K562 (cell line): ENCODE measurements around the gene GPR68. TPM values are rescaled to one million over a fixed set of nuclear protein-coding genes. Genes with fewer than 3 reads are reported as not detected.

Experiments
- ATAC-seq: fragments of 200-7000 bp; cut with Tn5 transposase; 3 replicates; pipeline ENCODE4 v1.9.1; 2020; ENCODE audit warnings: moderate library complexity
- BruUV-seq: library from RNA; stranded (reverse); fragments of 400-500 nt; replicated peaks from 2 replicates; lab custom pipeline; 2021; lab: Mats Ljungman, UMichigan
- CTCF ChIA-PET: fragments of 300-600 bp; formaldehyde crosslinking; extraction: SDS; loops from one replicate; lab custom pipeline; 2021; ENCODE audit warnings: low intra/inter-chr PET ratio; lab: Yijun Ruan, JAX
- POLR2A ChIA-PET: fragments of 300-600, 350-650 bp; sonication (Branson Sonifier 250); formaldehyde crosslinking; extraction: SDS; loops from one replicate; lab custom pipeline; 2021; ENCODE audit warnings: antibody characterized with exemption, inconsistent platforms; lab: Yijun Ruan, JAX
- DNase-seq, 4 experiments: peaks; one replicate each; pipeline versions ENCODE4 v3.0.0 to v3.0.0-alpha.2; 2011 to 2018; ENCODE audit warnings: low spot score in 3 of 4, mixed read lengths in 3 of 4; ENCODE audit errors: extremely low read depth in 1 of 4
- FAIRE-seq: peaks from 2 replicates; lab custom pipeline; 2011; peaks lifted over from hg19 to GRCh38; lab: Jason Lieb, UNC
- H2AFZ ChIP-seq: 2 replicates; pipeline ENCODE4 v1.6.0; 2011; ENCODE audit warnings: low read depth, low read length, control low read depth, inconsistent platforms
- H3K27ac ChIP-seq: fragments of 200-600 bp; 3 replicates; pipeline ENCODE4 v1.8.0; 2011; ENCODE audit warnings: low read depth, mild to moderate bottlenecking, control low read depth, inconsistent platforms, low read length, moderate library complexity, mixed read lengths; ENCODE audit errors: extremely low read depth
- H3K27me3 ChIP-seq, 2 experiments: fragments of 300-600 bp in 1 of 2; 2 replicates in 1 of 2; 3 replicates in 1 of 2; pipeline versions ENCODE4 v1.6.0 to v1.8.0; 2011; ENCODE audit warnings: inconsistent platforms in 2 of 2, low read length in 2 of 2, mild to moderate bottlenecking in 1 of 2, mixed read lengths in 1 of 2, moderate library complexity in 1 of 2; ENCODE audit not compliant: control insufficient read depth in 2 of 2, insufficient read depth in 2 of 2
- H3K36me3 ChIP-seq: fragments of 300-600 bp; 3 replicates; pipeline ENCODE4 v1.8.0; 2011; ENCODE audit warnings: mild to moderate bottlenecking, low read length, inconsistent platforms; ENCODE audit not compliant: control insufficient read depth, insufficient read depth
- H3K4me1 ChIP-seq, 2 experiments: fragments of 200-600 bp in 1 of 2; replicated peaks in 1 of 2; 2 replicates in 1 of 2; 3 replicates in 1 of 2; pipeline versions ENCODE4 v1.5.1 to v1.8.0; 2011; ENCODE audit warnings: inconsistent platforms in 2 of 2, low read length in 2 of 2, mild to moderate bottlenecking in 1 of 2, mixed read lengths in 1 of 2, moderate library complexity in 1 of 2; ENCODE audit not compliant: control insufficient read depth in 2 of 2, insufficient read depth in 2 of 2
- H3K4me2 ChIP-seq: 2 replicates; pipeline ENCODE4 v1.6.1; 2011; ENCODE audit warnings: low read length, control low read depth, inconsistent platforms, mixed read lengths; ENCODE audit not compliant: insufficient read depth
- H3K4me3 ChIP-seq: fragments of 200-600 bp; sonication (generic), shearing (Covaris generic); 2 replicates; pipeline ENCODE4 v1.5.1; 2016; ENCODE audit warnings: control low read depth, inconsistent platforms
- H3K79me2 ChIP-seq: fragments of 200-600 bp; 3 replicates; pipeline ENCODE4 v1.8.0; 2011; ENCODE audit warnings: low read length, inconsistent platforms; ENCODE audit not compliant: control insufficient read depth, insufficient read depth
- H3K9ac ChIP-seq, 2 experiments: 2 replicates each; pipeline versions ENCODE4 v1.6.0 to v1.6.1; 2011; ENCODE audit warnings: low read depth in 2 of 2, low read length in 2 of 2, control low read depth in 1 of 2, inconsistent platforms in 1 of 2, mild to moderate bottlenecking in 1 of 2, mixed read lengths in 1 of 2; ENCODE audit not compliant: insufficient read depth in 1 of 2
- H3K9me1 ChIP-seq: one replicate; pipeline ENCODE4 v1.6.0; 2011; ENCODE audit warnings: inconsistent platforms, mild to moderate bottlenecking, low read length, moderate library complexity; ENCODE audit not compliant: control insufficient read depth, insufficient read depth
- H3K9me3 ChIP-seq: replicated peaks from 2 replicates; pipeline ENCODE4 v1.5.1; 2011; ENCODE audit warnings: low read depth, low read length, inconsistent platforms; ENCODE audit not compliant: control insufficient read depth, insufficient read depth
- H4K20me1 ChIP-seq: replicated peaks from 2 replicates; pipeline ENCODE4 v1.6.1; 2011; ENCODE audit warnings: low read length, inconsistent platforms, mixed read lengths; ENCODE audit not compliant: control insufficient read depth, insufficient read depth
- ADNP ChIP-seq: fragments of 200-800 bp; sonication (Bioruptor generic); IDR thresholded peaks from 2 replicates; pipeline ENCODE4 v1.6.1; 2016; ENCODE audit warnings: missing genetic modification characterization, missing compliant biosample characterization
- EGR1 ChIP-seq: fragments of 450-650 bp; conservative IDR thresholded peaks from 2 replicates; pipeline ENCODE4 v1.6.1; 2017; ENCODE audit warnings: mild to moderate bottlenecking
- MBD2 ChIP-seq: sonication (generic); IDR thresholded peaks from 2 replicates; pipeline ENCODE4 v1.6.1; 2016; ENCODE audit warnings: low read depth, borderline replicate concordance
- NCOR1 ChIP-seq: fragments of 450-650 bp; IDR thresholded peaks from 2 replicates; pipeline ENCODE4 v1.6.1; 2016; ENCODE audit warnings: mild to moderate bottlenecking, moderate library complexity
- NONO ChIP-seq, 2 experiments: fragments of 200-400 bp in 1 of 2; fragments of 450-650 bp in 1 of 2; formaldehyde crosslinking in 1 of 2; IDR thresholded peaks; 2 replicates each; pipeline ENCODE4 v1.6.1; 2017; ENCODE audit warnings: low read depth in 2 of 2, mild to moderate bottlenecking in 2 of 2, moderate library complexity in 2 of 2, low read length in 1 of 2
- NR2F6 ChIP-seq: fragments of 450-650 bp; formaldehyde crosslinking; IDR thresholded peaks from 2 replicates; pipeline ENCODE4 v1.4.0; 2020; ENCODE audit warnings: mild to moderate bottlenecking
- SNAPC5 ChIP-seq: fragments of 250-450 bp; sonication (Bioruptor Pico); IDR thresholded peaks from 2 replicates; pipeline ENCODE4 v1.8.0; 2021; ENCODE audit warnings: moderate library complexity, mild to moderate bottlenecking, inconsistent platforms
- SUPT5H ChIP-seq: fragments of 450-650 bp; IDR thresholded peaks from 2 replicates; pipeline ENCODE4 v1.6.1; 2016
- THRAP3 ChIP-seq: fragments of 450-650 bp; IDR thresholded peaks from 2 replicates; pipeline ENCODE4 v1.6.1; 2016; ENCODE audit warnings: mild to moderate bottlenecking, inconsistent platforms, borderline replicate concordance
- ZNF165 ChIP-seq: fragments of 250-450 bp; sonication (Bioruptor Pico); IDR thresholded peaks from 2 replicates; pipeline ENCODE4 v1.4.0; 2020; ENCODE audit warnings: borderline replicate concordance
- WGBS: fragments of 100-300 bp; shearing (Covaris generic); methylation state at CpG from one replicate; pipeline ENCODE4 v1.1.6; 2016; ENCODE audit warnings: low coverage, mixed read lengths; ENCODE audit not compliant: insufficient coverage; ENCODE audit errors: missing lambda C conversion rate; 5-methylcytosine and 5-hydroxymethylcytosine counted together
- in situ Hi-C: fragments of 300-500 bp; cut with MboI; formaldehyde crosslinking; loops from 4 replicates; pipeline ENCODE4 v1.15.0; 2018; ENCODE audit warnings: inconsistent platforms, mixed read lengths
- intact Hi-C: fragments of 100-400 bp; cut with micrococcal nuclease; formaldehyde crosslinking; loops from 2 replicates; pipeline ENCODE4 v1.14.2; 2022
- polyA plus RNA-seq, 8 experiments: library from polyadenylated mRNA; depleted of rRNA in 4 of 8; stranded (reverse) in 5 of 8; unstranded in 3 of 8; fragments of >200 nt; fragmentation: Nextera tagmentation in 2 of 8; fragmentation: Illumina TruSeq in 1 of 8; extraction: Ambion mirVana in 2 of 8; extraction: Trizol in 1 of 8; gene quantifications; 2 replicates each; pipeline versions ENCODE4 v1.2.1 to v1.2.3, GENCODE V29; 2011 to 2014; ENCODE audit warnings: inconsistent platforms in 1 of 8, missing spikeins in 1 of 8
- total RNA-seq, 7 experiments: library from RNA; depleted of rRNA in 6 of 7; stranded (reverse); fragments of >200 nt in 6 of 7; fragmentation: Illumina TruSeq in 2 of 7; extraction: Trizol in 2 of 7; gene quantifications; 2 replicates each; pipeline versions ENCODE4 v1.2.1 to v1.2.3, GENCODE V29; 2011 to 2021; ENCODE audit warnings: low replicate concordance in 1 of 7
- TF ChIP-seq, protein P1 (sequence below): fragments of 250-450 bp; sonication (Bioruptor Pico); IDR thresholded peaks from 2 replicates; pipeline ENCODE4 v1.4.0; 2020; ENCODE audit warnings: mild to moderate bottlenecking, moderate library complexity, borderline replicate concordance
- TF ChIP-seq, protein P2 (sequence below): sonication (generic); formaldehyde crosslinking; IDR thresholded peaks from 2 replicates; pipeline ENCODE4 v1.8.0; 2022; ENCODE audit warnings: mild to moderate bottlenecking, missing genetic modification reagents

GPR68 gene
- total and polyA plus RNA-seq, 9 of the 15 experiments (the other 6 are each of a cell fraction or from before 2014, with no cell fraction given), result 0.41 to 9.4 (median 3.7) TPM

GRCh38 chr14:91292491-91292890 lies 48.0 kb upstream of the GPR68 start (continued):
- no peak for TF ChIP-seq NONO (IDR thresholded peaks at IDR 0.05; ENCODE audit: low read depth in 2 of 2, low read length in 1 of 2)
- TF ChIP-seq, protein P1, sequence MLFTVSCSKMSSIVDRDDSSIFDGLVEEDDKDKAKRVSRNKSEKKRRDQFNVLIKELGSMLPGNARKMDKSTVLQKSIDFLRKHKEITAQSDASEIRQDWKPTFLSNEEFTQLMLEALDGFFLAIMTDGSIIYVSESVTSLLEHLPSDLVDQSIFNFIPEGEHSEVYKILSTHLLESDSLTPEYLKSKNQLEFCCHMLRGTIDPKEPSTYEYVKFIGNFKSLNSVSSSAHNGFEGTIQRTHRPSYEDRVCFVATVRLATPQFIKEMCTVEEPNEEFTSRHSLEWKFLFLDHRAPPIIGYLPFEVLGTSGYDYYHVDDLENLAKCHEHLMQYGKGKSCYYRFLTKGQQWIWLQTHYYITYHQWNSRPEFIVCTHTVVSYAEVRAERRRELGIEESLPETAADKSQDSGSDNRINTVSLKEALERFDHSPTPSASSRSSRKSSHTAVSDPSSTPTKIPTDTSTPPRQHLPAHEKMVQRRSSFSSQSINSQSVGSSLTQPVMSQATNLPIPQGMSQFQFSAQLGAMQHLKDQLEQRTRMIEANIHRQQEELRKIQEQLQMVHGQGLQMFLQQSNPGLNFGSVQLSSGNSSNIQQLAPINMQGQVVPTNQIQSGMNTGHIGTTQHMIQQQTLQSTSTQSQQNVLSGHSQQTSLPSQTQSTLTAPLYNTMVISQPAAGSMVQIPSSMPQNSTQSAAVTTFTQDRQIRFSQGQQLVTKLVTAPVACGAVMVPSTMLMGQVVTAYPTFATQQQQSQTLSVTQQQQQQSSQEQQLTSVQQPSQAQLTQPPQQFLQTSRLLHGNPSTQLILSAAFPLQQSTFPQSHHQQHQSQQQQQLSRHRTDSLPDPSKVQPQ (CRISPR knock-in tag), result no peak
- no peak for TF ChIP-seq ADNP (tag)
- TF ChIP-seq SUPT5H, result no peak

DNA sequence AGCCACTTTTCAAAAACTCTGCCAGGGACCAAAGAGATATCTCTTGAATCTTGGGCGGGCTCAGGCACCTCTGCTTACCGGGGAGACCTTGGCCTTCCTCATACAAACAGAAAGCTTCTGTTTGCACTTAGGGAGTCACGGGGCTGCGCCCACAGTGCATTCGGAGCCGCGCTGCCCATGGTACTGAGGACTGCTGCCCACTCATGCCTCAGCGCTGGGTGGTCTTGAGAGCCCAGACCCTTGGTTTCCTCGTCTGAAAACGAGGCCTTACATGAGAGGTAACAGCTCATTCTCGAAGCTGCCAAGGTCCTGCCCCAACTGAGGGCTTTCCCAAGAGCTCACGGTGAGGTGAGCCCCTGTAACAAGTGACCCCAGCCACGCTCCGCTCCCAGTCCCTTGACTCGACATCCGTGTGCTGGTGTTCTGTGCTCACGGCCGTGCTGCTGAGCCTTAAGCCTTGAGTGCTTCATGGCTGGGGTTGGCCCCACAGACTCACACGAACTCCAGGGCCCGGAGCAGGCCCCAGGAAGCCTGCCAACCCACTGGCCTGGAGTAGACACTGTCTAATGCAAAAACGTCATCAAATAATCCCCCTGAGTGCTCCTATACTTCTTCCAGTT lies 47.4 kb upstream of the GPR68 start:
- H3K9ac ChIP-seq, result no peak overlapping the region
- DNase-seq (no peak), FAIRE-seq (no peak), ATAC-seq (no peak)
- WGBS, result 82% methylated on average over 13 of the region's 21 CpGs
- H3K9me3 ChIP-seq, result no peaks in the 10 kb centered on the region
- H3K4me2 ChIP-seq, result no peak overlapping the region
- TF ChIP-seq SNAPC5 (CRISPR knock-in tag), result no peak
- no peak for TF ChIP-seq ZNF165 (CRISPR knock-in tag)
- TF ChIP-seq NR2F6 (CRISPR knock-in tag), result no peak
- no peak for TF ChIP-seq EGR1
- TF ChIP-seq ADNP (tag), result no peak
- TF ChIP-seq MBD2, result no peak
- TF ChIP-seq, protein P2, sequence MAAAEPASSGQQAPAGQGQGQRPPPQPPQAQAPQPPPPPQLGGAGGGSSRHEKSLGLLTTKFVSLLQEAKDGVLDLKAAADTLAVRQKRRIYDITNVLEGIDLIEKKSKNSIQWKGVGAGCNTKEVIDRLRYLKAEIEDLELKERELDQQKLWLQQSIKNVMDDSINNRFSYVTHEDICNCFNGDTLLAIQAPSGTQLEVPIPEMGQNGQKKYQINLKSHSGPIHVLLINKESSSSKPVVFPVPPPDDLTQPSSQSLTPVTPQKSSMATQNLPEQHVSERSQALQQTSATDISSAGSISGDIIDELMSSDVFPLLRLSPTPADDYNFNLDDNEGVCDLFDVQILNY (CRISPR knock-in tag), result no peak
- no peak for TF ChIP-seq THRAP3
- TF ChIP-seq NCOR1, result no peak
- TF ChIP-seq NONO (IDR thresholded peaks at IDR 0.05; ENCODE audit: low read depth in 2 of 2, low read length in 1 of 2), result no peak
- ChIA-PET CTCF (no interaction called here), POLR2A (no interaction called here)
- peaks cover 61% of the 10 kb centered on the region; the same call in 1 of the 3 replicates for H3K36me3 ChIP-seq
- H3K79me2 ChIP-seq, result no peaks in the 10 kb centered on the region
- no peak overlapping the region for H2AFZ ChIP-seq
- no peaks in the 10 kb centered on the region for H3K9me1 ChIP-seq
- no peaks in the 10 kb centered on the region for H3K27me3 ChIP-seq
- in situ Hi-C loops, result no loop called here
- intact Hi-C loops, result no loop called here
- no peaks in the 10 kb centered on the region for H4K20me1 ChIP-seq
- H3K4me1 ChIP-seq, result no peaks in the 10 kb centered on the region; a peak in 1 of 5 replicates
- H3K27ac ChIP-seq, result no peak overlapping the region
- no peak overlapping the region for H3K4me3 ChIP-seq
- no TSS peak for BruUV-seq
